GM12878 (cell line): Measurements from ENCODE around the gene RNF126. TPM values are rescaled to one million over a fixed set of nuclear protein-coding genes. Genes with fewer than 3 reads are reported as not detected.

Experiments used
- ATAC-seq: fragments of 200-7000 bp; cut with Tn5 transposase; 3 replicates; pipeline ENCODE4 v1.9.1; 2020; ENCODE audit warnings: mild to moderate bottlenecking, moderate library complexity
- BruUV-seq: library from RNA; stranded (reverse); fragments of 400-500 nt; replicated peaks from 2 replicates; lab custom pipeline; 2021; lab: Mats Ljungman, UMichigan
- CTCF ChIA-PET: fragments of 300-600 bp; sonication (Branson Sonifier 250); formaldehyde crosslinking; extraction: SDS; loops from one replicate; lab custom pipeline; 2021; ENCODE audit warnings: inconsistent platforms; lab: Yijun Ruan, JAX
- POLR2A ChIA-PET: fragments of 350-600 bp; formaldehyde crosslinking; extraction: SDS; loops from one replicate; lab custom pipeline; 2021; ENCODE audit warnings: inconsistent platforms; lab: Charles Lee
- RAD21 ChIA-PET: fragments of 300-600 bp; sonication (Branson Sonifier 250); formaldehyde crosslinking; loops from one replicate; lab custom pipeline; 2023; ENCODE audit warnings: antibody characterized with exemption; ENCODE audit not compliant: unreplicated experiment; lab: Charles Lee
- SMC1A ChIA-PET: fragments of 300-600 bp; sonication (Branson Sonifier 250); formaldehyde crosslinking; loops from one replicate; lab custom pipeline; 2023; ENCODE audit not compliant: unreplicated experiment, uncharacterized antibody; lab: Charles Lee
- DNase-seq: peaks from one replicate; pipeline ENCODE4 v3.0.0-alpha.2; 2011; ENCODE audit warnings: low read depth, low spot score
- FAIRE-seq: peaks from 3 replicates; lab custom pipeline; 2011; peaks lifted over from hg19 to GRCh38; lab: Jason Lieb, UNC
- H2AFZ ChIP-seq: 2 replicates; pipeline ENCODE4 v1.6.0; 2011; ENCODE audit warnings: low read depth, low read length, control low read depth; ENCODE audit not compliant: control insufficient read depth
- H3K27ac ChIP-seq: 2 replicates; pipeline ENCODE4 v1.5.1; 2011; ENCODE audit warnings: control low read depth; ENCODE audit not compliant: control insufficient read depth, insufficient read depth
- H3K27me3 ChIP-seq, 2 experiments: replicated peaks in 1 of 2; 2 replicates each; pipeline versions ENCODE4 v1.6.0 to v1.6.1; 2011; ENCODE audit warnings: low read length in 1 of 2; ENCODE audit not compliant: control insufficient read depth in 2 of 2, insufficient read depth in 2 of 2
- H3K36me3 ChIP-seq, 2 experiments: 2 replicates each; pipeline ENCODE4 v1.5.1; 2011; ENCODE audit warnings: low read length in 1 of 2; ENCODE audit not compliant: control insufficient read depth in 2 of 2, insufficient read depth in 2 of 2
- H3K4me1 ChIP-seq: 2 replicates; pipeline ENCODE4 v1.6.1; 2011; ENCODE audit warnings: mild to moderate bottlenecking, low read length, moderate library complexity, mixed read lengths; ENCODE audit not compliant: control insufficient read depth, insufficient read depth
- H3K4me2 ChIP-seq: 2 replicates; pipeline ENCODE4 v1.6.0; 2011; ENCODE audit warnings: control low read depth; ENCODE audit not compliant: control insufficient read depth, insufficient read depth
- H3K4me3 ChIP-seq: fragments of 200-600 bp; sonication (generic); 2 replicates; pipeline ENCODE4 v1.5.1; 2016
- H3K79me2 ChIP-seq: 2 replicates; pipeline ENCODE4 v1.6.0; 2011; ENCODE audit warnings: low read length; ENCODE audit not compliant: control insufficient read depth, insufficient read depth
- H3K9ac ChIP-seq: 2 replicates; pipeline ENCODE4 v1.8.0; 2011; ENCODE audit warnings: low read length, control low read depth, mixed read lengths; ENCODE audit not compliant: control insufficient read depth, insufficient read depth
- H3K9me3 ChIP-seq: replicated peaks from 3 replicates; pipeline ENCODE4 v1.5.1; 2011; ENCODE audit warnings: mild to moderate bottlenecking, low read length; ENCODE audit not compliant: control insufficient read depth, insufficient read depth
- H4K20me1 ChIP-seq: 2 replicates; pipeline ENCODE4 v1.6.0; 2011; ENCODE audit not compliant: control insufficient read depth, insufficient read depth
- ATF7 ChIP-seq: fragments of 450-650 bp; IDR thresholded peaks from 2 replicates; pipeline ENCODE4 v1.6.1; 2016; ENCODE audit warnings: low read depth, mild to moderate bottlenecking
- BACH1 ChIP-seq: fragments of 450-650 bp; IDR thresholded peaks from 2 replicates; pipeline ENCODE4 v1.6.1; 2017; ENCODE audit warnings: mild to moderate bottlenecking, borderline replicate concordance
- CHD2 ChIP-seq: IDR thresholded peaks from 2 replicates; pipeline ENCODE4 v1.6.1; 2011; ENCODE audit warnings: low read depth, low read length, improper control_type of control experiment, borderline replicate concordance
- CREM ChIP-seq: IDR thresholded peaks from 2 replicates; pipeline ENCODE4 v1.6.1; 2014; ENCODE audit warnings: antibody characterized with exemption, low read depth
- ETV6 ChIP-seq, 2 experiments: fragments of 450-650 bp in 1 of 2; IDR thresholded peaks in 1 of 2; conservative IDR thresholded peaks in 1 of 2; 2 replicates each; pipeline ENCODE4 v1.6.1; 2014; ENCODE audit warnings: antibody characterized with exemption in 1 of 2, borderline replicate concordance in 1 of 2, low read depth in 1 of 2, mild to moderate bottlenecking in 1 of 2, moderate library complexity in 1 of 2
- GABPA ChIP-seq: IDR thresholded peaks from 2 replicates; pipeline ENCODE4 v1.6.1; 2014; ENCODE audit warnings: antibody characterized with exemption, low read depth, mild to moderate bottlenecking, inconsistent platforms
- IKZF2 ChIP-seq, 2 experiments: fragments of 450-650 bp; IDR thresholded peaks; 2 replicates each; pipeline ENCODE4 v1.6.1; 2017; ENCODE audit warnings: mild to moderate bottlenecking in 2 of 2, moderate library complexity in 2 of 2
- JUNB ChIP-seq: IDR thresholded peaks from 2 replicates; pipeline ENCODE4 v1.6.1; 2016; ENCODE audit warnings: antibody characterized with exemption, mild to moderate bottlenecking
- LARP7 ChIP-seq: fragments of 450-650 bp; IDR thresholded peaks from 2 replicates; pipeline ENCODE4 v1.6.1; 2017; ENCODE audit warnings: mild to moderate bottlenecking
- MXI1 ChIP-seq: fragments of 150-350 bp; IDR thresholded peaks from 2 replicates; pipeline ENCODE4 v1.6.1; 2011; ENCODE audit warnings: low read depth, mild to moderate bottlenecking, inconsistent platforms, low read length, improper control_type of control experiment
- NBN ChIP-seq: fragments of 450-650 bp; IDR thresholded peaks from 2 replicates; pipeline ENCODE4 v1.6.1; 2016
- NFIC ChIP-seq: IDR thresholded peaks from 2 replicates; pipeline ENCODE4 v1.6.1; 2012; ENCODE audit warnings: low read depth, mild to moderate bottlenecking, inconsistent platforms, low read length, moderate library complexity
- NR2C1 ChIP-seq: fragments of 450-650 bp; IDR thresholded peaks from 2 replicates; pipeline ENCODE4 v1.6.1; 2017; ENCODE audit warnings: antibody characterized with exemption, mild to moderate bottlenecking, moderate library complexity
- POLR2A ChIP-seq: IDR thresholded peaks from 2 replicates; pipeline ENCODE4 v1.6.1; 2011; ENCODE audit warnings: low read depth, mild to moderate bottlenecking, low read length
- RAD21 ChIP-seq: IDR thresholded peaks from 2 replicates; pipeline ENCODE4 v1.6.1; 2011; ENCODE audit warnings: mild to moderate bottlenecking, low read depth, low read length, moderate library complexity; ENCODE audit not compliant: insufficient read depth
- SIX5 ChIP-seq: IDR thresholded peaks from 2 replicates; pipeline ENCODE4 v1.6.1; 2011; ENCODE audit warnings: mild to moderate bottlenecking, low read depth, low read length, moderate library complexity; ENCODE audit not compliant: severe bottlenecking
- TCF12 ChIP-seq: IDR thresholded peaks from 2 replicates; pipeline ENCODE4 v1.6.1; 2011; ENCODE audit warnings: low read depth, mild to moderate bottlenecking, low read length
- WGBS: methylation state at CpG from one replicate; pipeline ENCODE4 v1.1.6; 2016; ENCODE audit warnings: low lambda C conversion rate; ENCODE audit not compliant: insufficient replicate concordance, insufficient coverage; ENCODE audit errors: missing lambda C conversion rate; 5-methylcytosine and 5-hydroxymethylcytosine counted together
- in situ Hi-C: fragments of 300-500 bp; cut with MboI; formaldehyde crosslinking; loops from 9 replicates; pipeline ENCODE4 v1.14.3; 2018; ENCODE audit warnings: mixed read lengths
- intact Hi-C: fragments of 100-400 bp; cut with micrococcal nuclease; formaldehyde crosslinking; loops from one replicate; pipeline ENCODE4 v1.14.2; 2022; ENCODE audit not compliant: unreplicated experiment
- polyA plus RNA-seq, 11 experiments: library from polyadenylated mRNA; depleted of rRNA in 4 of 11; unstranded in 6 of 11; stranded (reverse) in 5 of 11; fragments of >200 nt; fragmentation: Nextera tagmentation in 4 of 11; fragmentation: Illumina TruSeq in 1 of 11; extraction: Ambion mirVana in 4 of 11; extraction: Trizol in 1 of 11; gene quantifications; 1 replicate in 1 of 11; 2 replicates in 10 of 11; pipeline versions ENCODE4 v1.2.1 to v1.2.3, GENCODE V29; 2011 to 2016; ENCODE audit warnings: inconsistent platforms in 2 of 11, missing spikeins in 2 of 11, low read depth in 1 of 11
- total RNA-seq, 4 experiments: library from RNA; depleted of rRNA in 3 of 4; stranded (reverse); fragments of >200 nt in 3 of 4; fragmentation: Illumina TruSeq in 1 of 4; extraction: Trizol in 1 of 4; gene quantifications; 2 replicates each; pipeline versions ENCODE4 v1.2.1 to v1.2.3, GENCODE V29; 2013 to 2021
- TF ChIP-seq, protein P1 (sequence below): fragments of 150-350 bp; IDR thresholded peaks from 2 replicates; pipeline ENCODE4 v1.6.1; 2016; ENCODE audit warnings: low read depth, low read length
- TF ChIP-seq, protein P2 (sequence below): fragments of 450-650 bp; conservative IDR thresholded peaks from 2 replicates; pipeline ENCODE4 v1.6.1; 2017; ENCODE audit warnings: mild to moderate bottlenecking, moderate library complexity

Gene RNF126
- total and polyA plus RNA-seq, 10 of the 15 experiments (the other 5 are each of a cell fraction or from before 2014, with no cell fraction given): 0.45 to 100 (median 50.6) TPM

DNA sequence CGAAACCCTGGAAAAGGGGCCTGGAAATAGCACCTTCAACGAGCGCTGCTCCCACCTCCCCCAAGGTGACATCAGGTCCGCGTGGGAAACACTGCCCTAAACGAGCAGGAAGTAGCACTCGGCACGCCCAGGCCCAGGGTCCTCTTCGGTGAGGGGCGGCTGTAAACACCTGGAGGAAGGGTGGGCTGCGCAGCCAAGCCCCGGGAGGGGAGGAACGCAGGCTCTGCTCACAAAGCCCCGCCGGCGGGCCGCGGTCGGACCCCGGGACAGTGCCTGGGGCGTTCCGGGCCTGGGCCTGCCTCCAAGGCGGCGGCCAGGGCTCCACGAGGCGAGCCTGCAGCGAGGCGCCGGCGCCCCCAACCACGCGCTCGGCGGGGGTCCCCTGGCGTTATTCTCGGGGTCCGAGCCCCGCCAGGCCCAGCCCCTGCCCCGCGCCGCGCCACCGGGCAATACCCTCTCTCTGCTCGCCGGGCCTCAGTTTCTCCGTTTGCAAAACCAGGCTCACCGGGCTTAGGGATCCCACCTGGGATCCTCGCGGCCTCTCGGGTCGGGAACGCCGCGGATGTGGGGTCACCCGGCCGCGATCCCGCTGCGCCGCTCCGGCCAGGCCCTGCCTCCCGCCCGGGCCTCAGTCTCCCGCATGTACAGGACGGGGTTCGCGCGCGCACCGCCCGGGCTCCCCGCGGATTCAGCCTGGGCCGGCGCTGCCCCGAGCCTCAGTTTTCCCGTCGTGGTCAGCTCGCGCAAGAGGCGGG, 630 bp downstream of the RNF126 start:
- peak overlapping the region; percentile 95 for H3K9ac ChIP-seq
- in situ Hi-C loops (no loop called here), intact Hi-C loops (loop anchor here (2.0 kb wide), 1 partner anchor 18 kb away; no protein-coding TSS in a partner anchor)
- peak; percentile 94 for FAIRE-seq
- no TSS peak for BruUV-seq
- H3K36me3 ChIP-seq: peaks cover 0 to 15% of the 10 kb centered on the region in 2 experiments; a peak in 3 of 4 replicates
- no peak for DNase-seq
- no peaks in the 10 kb centered on the region for H3K27me3 ChIP-seq
- SMC1A ChIA-PET: interaction anchor here (0.7 to 1.3 kb wide), 3 partner anchors 67 to 78 kb away, joined by 3 to 4 read pairs (median 4); no protein-coding TSS in a partner anchor
- H3K27ac ChIP-seq: peak overlapping the region; percentile 90
- peak overlapping the region; percentile 98 for H3K4me3 ChIP-seq
- RAD21 ChIA-PET: interaction anchor here (0.5 to 1.4 kb wide), 5 partner anchors 11 to 201 kb away, joined by 3 to 9 read pairs (median 3); no protein-coding TSS in a partner anchor
- peaks cover 19% of the 10 kb centered on the region for H3K4me1 ChIP-seq
- ATAC-seq: peak; percentile 67
- H2AFZ ChIP-seq: no peak overlapping the region; the same call in 1 of the 2 replicates
- H3K4me2 ChIP-seq: peak overlapping the region; percentile 98
- no peaks in the 10 kb centered on the region; the same call in 2 of the 3 replicates for H3K9me3 ChIP-seq
- POLR2A ChIA-PET: interaction anchor here (0.8 kb wide), 1 partner anchor 59 kb away, joined by 4 read pairs; no protein-coding TSS in a partner anchor
- WGBS: under 1% methylated on average over 77 of the region's 81 CpGs
- peaks cover 12% of the 10 kb centered on the region for H4K20me1 ChIP-seq
- peaks cover 56% of the 10 kb centered on the region for H3K79me2 ChIP-seq
- CTCF ChIA-PET: interaction anchor here (1.0 to 1.7 kb wide), 3 partner anchors 29 to 75 kb away, joined by 3 to 18 read pairs (median 9); partner anchors contain the start of gene POLRMT
- TF ChIP-seq SIX5 (no peak), IKZF2 (IDR thresholded peaks at IDR 0.05) (no peak), RAD21 (no peak), NFIC (no peak), CHD2 (no peak), GABPA (no peak), BACH1 (peak; percentile 27; the same call in 1 of the 2 replicates), TCF12 (0 out of 2 replicates have a peak, but pooled peaks have one; percentile 19), NR2C1 (no peak), LARP7 (no peak), CREM (peak; percentile 31; the same call in 1 of the 2 replicates), POLR2A (peak; percentile 84), JUNB (no peak), ATF7 (0 out of 2 replicates have a peak, but pooled peaks have one; percentile 43), MXI1 (peak; percentile 78), ETV6 (conservative IDR thresholded peaks at IDR 0.05 in 1 of 2, IDR thresholded peaks at IDR 0.05 in 1 of 2; ENCODE audit: borderline replicate concordance in 1 of 2, low read depth in 1 of 2) (0 out of 4 replicates have a peak, but pooled peaks of 1 of the 2 experiments have one; percentile 9), NBN (0 out of 2 replicates have a peak, but pooled peaks have one; percentile 5)
- TF ChIP-seq, protein P1, sequence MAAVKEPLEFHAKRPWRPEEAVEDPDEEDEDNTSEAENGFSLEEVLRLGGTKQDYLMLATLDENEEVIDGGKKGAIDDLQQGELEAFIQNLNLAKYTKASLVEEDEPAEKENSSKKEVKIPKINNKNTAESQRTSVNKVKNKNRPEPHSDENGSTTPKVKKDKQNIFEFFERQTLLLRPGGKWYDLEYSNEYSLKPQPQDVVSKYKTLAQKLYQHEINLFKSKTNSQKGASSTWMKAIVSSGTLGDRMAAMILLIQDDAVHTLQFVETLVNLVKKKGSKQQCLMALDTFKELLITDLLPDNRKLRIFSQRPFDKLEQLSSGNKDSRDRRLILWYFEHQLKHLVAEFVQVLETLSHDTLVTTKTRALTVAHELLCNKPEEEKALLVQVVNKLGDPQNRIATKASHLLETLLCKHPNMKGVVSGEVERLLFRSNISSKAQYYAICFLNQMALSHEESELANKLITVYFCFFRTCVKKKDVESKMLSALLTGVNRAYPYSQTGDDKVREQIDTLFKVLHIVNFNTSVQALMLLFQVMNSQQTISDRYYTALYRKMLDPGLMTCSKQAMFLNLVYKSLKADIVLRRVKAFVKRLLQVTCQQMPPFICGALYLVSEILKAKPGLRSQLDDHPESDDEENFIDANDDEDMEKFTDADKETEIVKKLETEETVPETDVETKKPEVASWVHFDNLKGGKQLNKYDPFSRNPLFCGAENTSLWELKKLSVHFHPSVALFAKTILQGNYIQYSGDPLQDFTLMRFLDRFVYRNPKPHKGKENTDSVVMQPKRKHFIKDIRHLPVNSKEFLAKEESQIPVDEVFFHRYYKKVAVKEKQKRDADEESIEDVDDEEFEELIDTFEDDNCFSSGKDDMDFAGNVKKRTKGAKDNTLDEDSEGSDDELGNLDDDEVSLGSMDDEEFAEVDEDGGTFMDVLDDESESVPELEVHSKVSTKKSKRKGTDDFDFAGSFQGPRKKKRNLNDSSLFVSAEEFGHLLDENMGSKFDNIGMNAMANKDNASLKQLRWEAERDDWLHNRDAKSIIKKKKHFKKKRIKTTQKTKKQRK: no peak
- TF ChIP-seq, protein P2, sequence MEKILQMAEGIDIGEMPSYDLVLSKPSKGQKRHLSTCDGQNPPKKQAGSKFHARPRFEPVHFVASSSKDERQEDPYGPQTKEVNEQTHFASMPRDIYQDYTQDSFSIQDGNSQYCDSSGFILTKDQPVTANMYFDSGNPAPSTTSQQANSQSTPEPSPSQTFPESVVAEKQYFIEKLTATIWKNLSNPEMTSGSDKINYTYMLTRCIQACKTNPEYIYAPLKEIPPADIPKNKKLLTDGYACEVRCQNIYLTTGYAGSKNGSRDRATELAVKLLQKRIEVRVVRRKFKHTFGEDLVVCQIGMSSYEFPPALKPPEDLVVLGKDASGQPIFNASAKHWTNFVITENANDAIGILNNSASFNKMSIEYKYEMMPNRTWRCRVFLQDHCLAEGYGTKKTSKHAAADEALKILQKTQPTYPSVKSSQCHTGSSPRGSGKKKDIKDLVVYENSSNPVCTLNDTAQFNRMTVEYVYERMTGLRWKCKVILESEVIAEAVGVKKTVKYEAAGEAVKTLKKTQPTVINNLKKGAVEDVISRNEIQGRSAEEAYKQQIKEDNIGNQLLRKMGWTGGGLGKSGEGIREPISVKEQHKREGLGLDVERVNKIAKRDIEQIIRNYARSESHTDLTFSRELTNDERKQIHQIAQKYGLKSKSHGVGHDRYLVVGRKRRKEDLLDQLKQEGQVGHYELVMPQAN: 0 out of 2 replicates have a peak, but pooled peaks have one; percentile 56
